HG03045 (cell line): ENCODE results near the gene NTN5.
A peak's percentile ranks its signal among the peaks of the same experiment; 100 is the strongest.
"Not testable (repeated sequence)": the region's sequence is repeated elsewhere in the genome, so short reads cannot be mapped to it uniquely, and the experiment has no call there.

Source experiments
- ATAC-seq: cut with Tn5 transposase; IDR thresholded peaks from one replicate; pipeline ENCODE4 v1.9.1; 2021; ENCODE audit warnings: mild to moderate bottlenecking, moderate library complexity; ENCODE audit not compliant: unreplicated experiment

NTN5 gene

GRCh38 chr19:48672994-48673393 lies at the start of gene NTN5:
TSS of gene NTN5 (minus strand) at chr19:48673017. CDS start at chr19:48670986, 2,031 bp downstream.
- ATAC-seq, result no peak

GRCh38 chr19:48722196-48722708 lies 49.4 kb upstream of the NTN5 start:
- ATAC-seq, result no peak

- peak; percentile 81 for ATAC-seq
These were observed 47.9 kb upstream of the NTN5 start for GRCh38 chr19:48720613-48721296.

GRCh38 chr19:48720251-48720612 lies 47.4 kb upstream of the NTN5 start:
- no peak for ATAC-seq

GRCh38 chr19:48719263-48720171 lies 46.7 kb upstream of the NTN5 start, which contains the start of gene MAMSTR:
TSS of gene MAMSTR (minus strand) at chr19:48719725. CDS start at chr19:48719031, 694 bp downstream.
- no peak for ATAC-seq

GRCh38 chr19:48718711-48719231 lies 46.0 kb upstream of the NTN5 start:
- ATAC-seq, result no peak

- ATAC-seq, result not testable (repeated sequence)
These were observed 45.3 kb upstream of the NTN5 start for GRCh38 chr19:48718106-48718505.

GRCh38 chr19:48716562-48717291 lies 43.9 kb upstream of the NTN5 start:
- no peak for ATAC-seq

GRCh38 chr19:48715681-48716171 lies 42.9 kb upstream of the NTN5 start:
- no peak for ATAC-seq

- ATAC-seq, result no peak
These were observed 42.2 kb upstream of the NTN5 start for GRCh38 chr19:48714759-48715675.

- ATAC-seq, result peak; percentile 89
These were observed 41.3 kb upstream of the NTN5 start for GRCh38 chr19:48713864-48714755.

GRCh38 chr19:48713041-48713863 lies 40.4 kb upstream of the NTN5 start:
- no peak for ATAC-seq

GRCh38 chr19:48711106-48711662 lies 38.4 kb upstream of the NTN5 start:
- no peak for ATAC-seq

- ATAC-seq, result no peak
These were observed 35.7 kb upstream of the NTN5 start for GRCh38 chr19:48708471-48708870.

GRCh38 chr19:48705431-48705830 lies 32.6 kb upstream of the NTN5 start:
- ATAC-seq, result no peak

GRCh38 chr19:48703316-48703715 lies 30.5 kb upstream of the NTN5 start:
- no peak for ATAC-seq

- ATAC-seq, result no peak
These were observed 29.9 kb upstream of the NTN5 start for GRCh38 chr19:48702701-48703100.
